Activated CD8-positive, alpha-beta memory T cell treated with anti-CD3 and anti-CD28 coated beads for 36 hours (primary cell): ENCODE measurements around the gene WRAP53. TPM values are rescaled to one million over a fixed set of nuclear protein-coding genes. Genes with fewer than 3 reads are reported as not detected.

Source experiments
- CTCF ChIA-PET: fragments of 350-600 bp; sonication (Branson Sonifier 250); formaldehyde crosslinking; loops from one replicate; lab custom pipeline; 2021; ENCODE audit warnings: antibody characterized with exemption; lab: Charles Lee
- POLR2A ChIA-PET: fragments of 350-600 bp; sonication (Branson Sonifier 250); formaldehyde crosslinking; loops from one replicate; lab custom pipeline; 2021; ENCODE audit warnings: antibody characterized with exemption; lab: Charles Lee
- total RNA-seq, 2 experiments: library from RNA; stranded (reverse); gene quantifications; one replicate each; pipeline ENCODE4 v1.2.3, GENCODE V29; 2021

The WRAP53 gene
- total RNA-seq, 2 experiments from 2014 or later = 32.9 to 33.1 TPM

- CTCF ChIA-PET = interaction anchor here (0.9 to 1.4 kb wide), 4 partner anchors 14 to 280 kb away, joined by 3 to 4 read pairs (median 3); partner anchors contain the start of gene TP53
These were observed 28.9 kb downstream of the WRAP53 start, which contains the start of gene DNAH2 for GRCh38 chr17:7716901-7717755. TSS of gene DNAH2 (plus strand) at chr17:7717744. CDS start at chr17:7719735, 1,991 bp downstream.

DNA sequence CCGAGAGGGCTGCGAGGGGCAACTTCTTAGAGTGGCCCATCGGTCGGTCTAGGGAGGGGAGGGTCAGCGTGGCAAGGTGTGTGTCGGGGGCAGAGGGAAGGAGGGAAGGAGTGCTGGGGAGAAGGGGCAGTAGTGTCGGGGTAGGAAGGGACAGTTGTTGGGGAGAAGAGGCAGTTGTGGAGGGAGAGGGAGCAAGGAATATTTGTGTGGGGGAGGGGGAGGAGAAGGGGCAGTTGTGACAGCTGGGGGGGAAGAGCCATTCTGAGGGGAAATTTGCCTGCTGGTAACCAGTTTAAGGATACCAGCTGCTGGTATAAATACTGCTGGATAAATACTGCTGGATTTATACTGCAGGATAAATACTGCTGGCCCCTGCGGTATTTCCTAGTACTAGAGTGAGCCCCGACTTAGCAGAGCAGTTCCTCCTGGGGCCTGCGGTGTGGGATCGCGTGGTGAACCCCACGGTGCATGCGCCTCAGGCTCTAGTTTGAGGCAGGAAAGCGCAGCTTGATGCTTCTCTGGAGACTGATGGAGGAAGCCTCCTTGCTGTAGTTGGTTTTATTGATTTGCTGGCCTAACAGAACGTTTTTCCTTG is 29.6 kb downstream of the WRAP53 start:
- CTCF ChIA-PET = interaction anchor here (0.6 to 1.4 kb wide), 3 partner anchors 117 to 281 kb away, joined by 3 read pairs; no protein-coding TSS in a partner anchor
- POLR2A ChIA-PET = interaction anchor here (0.5 kb wide), 1 partner anchor 45 kb away, joined by 5 read pairs; no protein-coding TSS in a partner anchor

More at GRCh38 chr17:7716901-7717755, 28.9 kb downstream of the WRAP53 start, which contains the start of gene DNAH2:
- POLR2A ChIA-PET = interaction anchor here (0.5 to 0.6 kb wide), 2 partner anchors 36 to 45 kb away, joined by 5 read pairs; no protein-coding TSS in a partner anchor

GRCh38 chr17:7719661-7720060 is 31.4 kb downstream of the WRAP53 start:
- CTCF ChIA-PET = no interaction called here

DNA sequence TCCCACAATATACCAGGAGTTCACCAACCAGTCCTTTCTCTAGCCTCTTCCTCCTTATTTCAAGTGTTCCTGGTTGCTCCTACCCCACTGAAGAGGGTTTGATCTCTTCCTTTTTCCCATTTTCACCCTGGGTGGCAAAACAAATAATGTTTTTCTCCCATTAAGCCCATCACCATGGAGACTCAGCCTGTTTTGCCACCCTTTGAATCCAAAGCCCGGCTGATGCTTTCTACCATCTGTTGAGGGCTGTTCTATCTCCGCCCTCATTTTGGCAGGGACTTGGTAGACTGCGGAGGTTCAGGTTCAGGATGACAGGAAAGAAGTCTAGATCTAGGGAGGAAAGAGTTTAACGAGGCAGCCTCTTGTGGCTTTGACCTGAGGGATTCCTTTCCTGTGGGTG is 31.8 kb downstream of the WRAP53 start:
- ChIA-PET CTCF (no interaction called here), POLR2A (no interaction called here)

More at GRCh38 chr17:7719661-7720060, 31.4 kb downstream of the WRAP53 start:
- POLR2A ChIA-PET = no interaction called here

DNA sequence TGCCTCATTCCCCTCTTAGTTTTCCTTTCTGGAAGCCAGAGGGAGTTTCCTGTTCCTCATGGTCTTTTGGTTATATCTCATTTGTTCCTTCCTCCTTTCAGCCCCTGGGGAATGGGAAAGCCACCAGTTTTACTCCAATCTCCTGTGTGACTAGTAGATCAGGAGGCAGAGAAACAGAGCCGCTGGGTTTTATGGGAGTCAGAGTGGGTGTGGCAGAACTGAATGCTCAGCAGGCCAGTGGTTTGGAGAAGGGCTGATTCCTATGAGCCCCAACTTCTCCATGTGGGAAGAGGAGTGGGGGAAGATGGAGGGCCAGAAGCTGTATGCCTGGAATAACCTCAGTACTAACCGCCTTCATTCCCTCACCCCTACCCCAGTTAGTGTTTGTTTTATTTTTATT is 33.3 kb downstream of the WRAP53 start:
- POLR2A ChIA-PET = no interaction called here
- CTCF ChIA-PET = interaction anchor here (0.9 kb wide), 1 partner anchor 34 kb away, joined by 4 read pairs; the partner anchor contains the start of gene TP53

- ChIA-PET CTCF (no interaction called here), POLR2A (no interaction called here)
These were observed 39.6 kb downstream of the WRAP53 start for GRCh38 chr17:7727886-7728285.

GRCh38 chr17:7729816-7730215 is 41.5 kb downstream of the WRAP53 start:
- POLR2A ChIA-PET = no interaction called here

GRCh38 chr17:7732981-7733539 is 44.8 kb downstream of the WRAP53 start:
- CTCF ChIA-PET = interaction anchor here (0.7 kb wide), 1 partner anchor 63 kb away, joined by 4 read pairs; no protein-coding TSS in a partner anchor
- POLR2A ChIA-PET = no interaction called here

More at GRCh38 chr17:7729816-7730215, 41.5 kb downstream of the WRAP53 start:
- CTCF ChIA-PET = interaction anchor here (1.0 kb wide), 1 partner anchor 93 kb away, joined by 3 read pairs; no protein-coding TSS in a partner anchor

DNA sequence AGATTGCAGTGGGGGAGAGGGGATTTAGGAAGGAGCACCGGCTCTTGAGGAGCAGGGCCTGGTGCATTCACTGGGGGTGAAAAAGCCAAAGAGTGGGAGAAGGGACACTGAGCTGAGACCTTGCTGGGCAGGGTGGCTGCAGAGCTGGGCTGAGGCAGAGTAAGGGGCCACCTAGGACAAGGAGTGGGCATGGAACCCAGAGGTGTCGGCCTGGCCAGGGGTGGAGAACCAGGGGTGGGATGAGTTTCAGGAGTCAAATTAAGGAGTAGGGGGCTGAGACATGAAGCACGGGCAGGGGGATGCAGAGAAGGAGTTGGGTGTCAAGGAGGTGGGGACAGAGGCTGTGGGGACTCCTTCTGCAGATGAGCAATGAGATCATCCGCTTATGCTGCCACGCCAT is 49.3 kb downstream of the WRAP53 start:
- ChIA-PET POLR2A (no interaction called here), CTCF (no interaction called here)

DNA sequence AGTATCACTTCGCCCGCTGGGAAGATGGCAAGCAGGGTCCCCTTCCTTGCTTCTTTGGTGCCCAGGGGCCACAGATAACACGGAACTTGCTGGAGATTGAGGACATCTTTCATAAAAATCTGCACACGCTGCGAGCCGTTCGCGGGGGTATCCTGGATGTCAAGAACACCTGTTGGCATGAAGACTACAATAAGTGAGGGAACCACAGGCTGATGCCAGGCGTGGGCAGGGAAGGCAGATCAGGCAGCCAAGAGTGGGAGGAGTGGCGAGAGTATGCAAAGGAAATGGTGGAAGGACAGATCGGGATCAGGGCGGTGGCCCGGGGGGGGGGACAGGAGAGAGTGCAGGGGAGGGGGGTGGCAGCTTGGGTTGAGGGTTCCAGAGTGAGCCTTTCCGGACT is 51.5 kb downstream of the WRAP53 start:
- ChIA-PET CTCF (interaction anchor here (0.7 kb wide), 1 partner anchor 915 kb away, joined by 3 read pairs; no protein-coding TSS in a partner anchor), POLR2A (no interaction called here)

DNA sequence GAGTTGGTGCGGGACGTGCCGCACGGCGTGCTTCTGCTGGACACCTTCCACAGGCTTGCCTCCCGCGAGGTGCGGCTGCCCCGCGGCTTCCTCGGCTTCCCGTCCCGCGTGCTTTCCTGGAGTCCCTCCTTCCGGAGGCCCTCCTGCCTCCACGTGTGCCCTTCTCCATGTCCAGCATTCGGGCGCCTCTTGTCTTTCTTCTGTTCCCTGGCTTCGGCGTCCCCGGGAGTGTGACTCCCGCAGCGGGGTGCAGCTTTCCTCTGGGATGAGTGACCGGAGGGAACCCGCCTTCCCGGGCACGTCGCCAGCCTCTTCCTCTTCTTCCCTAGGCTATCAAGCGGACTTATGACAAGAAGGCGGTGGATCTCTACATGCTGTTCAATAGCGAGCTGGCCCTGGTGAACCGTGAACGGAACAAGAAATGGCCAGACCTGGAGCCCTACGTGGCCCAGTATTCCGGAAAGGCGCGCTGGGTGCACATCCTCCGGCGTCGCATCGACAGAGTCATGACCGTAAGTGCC is 52.3 kb downstream of the WRAP53 start:
- CTCF ChIA-PET = no interaction called here
- POLR2A ChIA-PET = no interaction called here

DNA sequence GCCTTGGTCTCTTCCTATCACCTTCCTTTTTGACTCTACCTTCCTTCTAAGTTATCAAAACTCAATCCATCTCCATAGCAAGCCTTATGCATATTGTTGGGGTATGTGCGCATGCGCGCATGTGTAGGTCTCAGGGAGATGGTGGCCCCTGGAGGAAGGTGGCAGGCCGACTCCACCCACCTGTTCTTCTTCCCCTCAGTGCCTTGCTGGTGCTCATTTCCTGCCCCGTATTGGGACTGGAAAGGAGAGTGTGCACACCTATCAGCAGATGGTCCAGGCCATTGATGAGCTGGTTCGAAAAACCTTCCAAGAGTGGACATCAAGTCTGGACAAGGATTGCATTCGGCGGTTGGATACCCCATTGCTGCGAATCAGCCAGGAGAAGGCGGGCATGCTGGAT is 54.5 kb downstream of the WRAP53 start:
- CTCF ChIA-PET = interaction anchor here (1.1 to 2.6 kb wide), 10 partner anchors 11 to 315 kb away, joined by 3 to 13 read pairs (median 4); partner anchors contain the start of gene NAA38
- POLR2A ChIA-PET = no interaction called here

DNA sequence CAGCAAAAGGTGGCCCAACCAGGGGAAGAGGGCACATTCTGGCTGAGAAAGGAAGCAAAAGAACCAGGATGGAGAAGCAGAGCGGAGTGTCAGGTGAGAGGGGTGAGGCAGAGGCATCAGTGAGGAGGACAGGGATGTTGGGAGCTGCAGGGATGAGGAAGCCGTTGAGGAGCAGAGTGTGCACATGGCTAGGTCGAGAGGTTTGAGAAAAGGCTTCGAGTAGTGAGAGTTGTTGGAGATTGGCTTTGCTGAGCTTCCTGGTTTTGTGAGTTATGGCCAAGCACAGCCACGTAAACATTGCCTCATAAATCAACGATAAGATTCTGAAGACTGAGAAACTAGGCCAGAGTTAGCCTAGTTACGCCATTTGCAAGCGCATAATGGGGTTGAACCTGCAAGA is 56.1 kb downstream of the WRAP53 start:
- ChIA-PET CTCF (interaction anchor here (0.6 to 2.6 kb wide), 9 partner anchors 68 to 313 kb away, joined by 3 to 13 read pairs (median 6); no protein-coding TSS in a partner anchor), POLR2A (no interaction called here)

- CTCF ChIA-PET = interaction anchor here (0.7 to 2.3 kb wide), 2 partner anchors 244 to 255 kb away, joined by 4 to 7 read pairs; no protein-coding TSS in a partner anchor
These were observed 57.6 kb downstream of the WRAP53 start for GRCh38 chr17:7745748-7746470.

DNA sequence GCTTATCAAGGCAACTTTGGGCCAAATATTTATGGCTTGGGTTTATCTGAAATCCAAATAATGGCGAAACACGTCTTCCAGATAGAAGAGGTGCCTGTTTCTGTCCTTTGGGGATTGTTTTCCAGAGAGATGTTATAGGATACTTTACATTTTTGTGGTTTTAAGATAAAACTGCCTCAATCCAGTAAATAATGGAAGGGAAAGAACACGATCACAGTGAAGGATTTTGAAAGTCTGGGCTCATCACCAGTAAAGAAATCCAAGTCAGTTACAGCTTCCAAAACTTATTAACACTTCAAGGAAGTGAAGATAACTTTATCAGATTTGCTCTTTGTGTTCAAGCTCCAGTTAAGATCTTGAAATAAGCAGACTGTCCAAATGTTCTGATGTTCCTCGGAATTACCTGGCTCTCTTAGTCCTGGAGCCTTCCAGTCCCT is 59.4 kb downstream of the WRAP53 start:
- ChIA-PET CTCF (interaction anchor here (0.9 to 1.2 kb wide), 2 partner anchors 12 to 168 kb away, joined by 3 read pairs; partner anchors contain the start of gene RNF227), POLR2A (no interaction called here)

More at GRCh38 chr17:7745748-7746470, 57.6 kb downstream of the WRAP53 start:
- POLR2A ChIA-PET = no interaction called here

DNA sequence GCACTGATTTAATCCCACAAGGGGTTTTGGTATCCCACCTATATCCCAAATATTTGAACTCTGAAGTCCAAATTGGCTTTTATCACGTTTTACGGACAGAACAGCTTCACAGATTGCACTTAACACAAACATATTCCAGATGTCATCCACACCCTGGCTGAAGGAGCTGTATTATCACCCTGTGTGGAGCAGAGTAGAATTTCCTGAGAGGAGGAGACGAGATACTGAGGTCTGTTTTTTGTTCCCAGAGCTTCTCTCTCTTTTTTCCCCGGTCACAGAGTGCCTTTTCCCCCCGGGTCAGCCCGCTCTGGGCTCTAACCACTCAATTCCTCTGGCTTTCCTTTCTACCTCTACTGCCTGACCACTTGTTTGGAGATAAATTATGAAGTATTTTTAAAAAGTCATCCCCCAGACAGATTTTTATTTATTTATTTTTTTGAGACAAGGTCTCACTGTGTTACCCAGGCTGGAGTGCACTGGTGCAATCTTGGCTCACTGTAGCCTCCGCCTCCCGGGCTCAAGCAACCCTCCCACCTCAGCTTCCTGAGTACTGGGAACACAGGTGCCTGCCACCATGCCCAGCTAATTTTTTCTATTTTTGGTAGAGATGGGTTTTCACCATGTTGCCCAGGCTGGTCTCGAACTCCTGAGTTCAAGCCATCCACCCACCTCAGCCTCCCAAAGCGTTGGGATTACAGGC is 59.9 kb downstream of the WRAP53 start:
- POLR2A ChIA-PET = no interaction called here
- CTCF ChIA-PET = interaction anchor here (0.9 to 1.2 kb wide), 3 partner anchors 12 to 168 kb away, joined by 3 read pairs; partner anchors contain the start of gene RNF227

DNA sequence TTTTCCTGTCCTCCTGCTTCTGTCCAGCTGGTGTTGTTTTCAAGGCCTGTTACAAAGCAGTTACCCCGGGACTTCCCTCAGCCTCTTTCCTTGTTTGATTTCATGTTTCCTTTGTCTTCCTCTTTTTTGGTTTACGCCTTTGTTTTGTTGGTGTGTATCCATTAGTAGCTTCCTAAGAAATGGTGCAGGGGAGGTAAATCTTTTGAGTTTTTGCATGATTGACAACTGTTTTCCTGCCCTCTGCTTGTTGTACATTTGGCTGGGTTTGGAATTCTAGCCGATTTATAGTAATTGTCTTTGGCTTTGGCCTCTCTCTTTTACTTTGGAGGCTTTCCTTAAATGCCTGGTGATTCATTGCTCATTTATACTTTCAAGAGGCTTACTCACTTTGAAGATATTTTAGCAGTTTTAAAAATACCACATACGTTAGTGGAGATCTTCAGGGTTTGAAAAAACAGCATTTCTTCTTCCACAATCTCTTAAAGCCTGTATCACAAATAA is 62.1 kb downstream of the WRAP53 start:
- POLR2A ChIA-PET = no interaction called here
- CTCF ChIA-PET = no interaction called here
